ENCODE data around the gene DIP2A.

The DIP2A gene

GRCh38 chr21:46538851-46539666 lies 80.4 kb downstream of the DIP2A start:
- H3K4me3 ChIP-seq (ENCODE audit: control insufficient read depth, low read depth, low read length) = no peak overlapping the region
- TF ChIP-seq, protein P1, sequence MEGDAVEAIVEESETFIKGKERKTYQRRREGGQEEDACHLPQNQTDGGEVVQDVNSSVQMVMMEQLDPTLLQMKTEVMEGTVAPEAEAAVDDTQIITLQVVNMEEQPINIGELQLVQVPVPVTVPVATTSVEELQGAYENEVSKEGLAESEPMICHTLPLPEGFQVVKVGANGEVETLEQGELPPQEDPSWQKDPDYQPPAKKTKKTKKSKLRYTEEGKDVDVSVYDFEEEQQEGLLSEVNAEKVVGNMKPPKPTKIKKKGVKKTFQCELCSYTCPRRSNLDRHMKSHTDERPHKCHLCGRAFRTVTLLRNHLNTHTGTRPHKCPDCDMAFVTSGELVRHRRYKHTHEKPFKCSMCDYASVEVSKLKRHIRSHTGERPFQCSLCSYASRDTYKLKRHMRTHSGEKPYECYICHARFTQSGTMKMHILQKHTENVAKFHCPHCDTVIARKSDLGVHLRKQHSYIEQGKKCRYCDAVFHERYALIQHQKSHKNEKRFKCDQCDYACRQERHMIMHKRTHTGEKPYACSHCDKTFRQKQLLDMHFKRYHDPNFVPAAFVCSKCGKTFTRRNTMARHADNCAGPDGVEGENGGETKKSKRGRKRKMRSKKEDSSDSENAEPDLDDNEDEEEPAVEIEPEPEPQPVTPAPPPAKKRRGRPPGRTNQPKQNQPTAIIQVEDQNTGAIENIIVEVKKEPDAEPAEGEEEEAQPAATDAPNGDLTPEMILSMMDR (IDR thresholded peaks at IDR 0.05; ENCODE audit: control insufficient read depth, insufficient read depth, low read depth, low read length, missing control alignments) = no peak
- no peak for DNase-seq (ENCODE audit: low read depth)

DNA sequence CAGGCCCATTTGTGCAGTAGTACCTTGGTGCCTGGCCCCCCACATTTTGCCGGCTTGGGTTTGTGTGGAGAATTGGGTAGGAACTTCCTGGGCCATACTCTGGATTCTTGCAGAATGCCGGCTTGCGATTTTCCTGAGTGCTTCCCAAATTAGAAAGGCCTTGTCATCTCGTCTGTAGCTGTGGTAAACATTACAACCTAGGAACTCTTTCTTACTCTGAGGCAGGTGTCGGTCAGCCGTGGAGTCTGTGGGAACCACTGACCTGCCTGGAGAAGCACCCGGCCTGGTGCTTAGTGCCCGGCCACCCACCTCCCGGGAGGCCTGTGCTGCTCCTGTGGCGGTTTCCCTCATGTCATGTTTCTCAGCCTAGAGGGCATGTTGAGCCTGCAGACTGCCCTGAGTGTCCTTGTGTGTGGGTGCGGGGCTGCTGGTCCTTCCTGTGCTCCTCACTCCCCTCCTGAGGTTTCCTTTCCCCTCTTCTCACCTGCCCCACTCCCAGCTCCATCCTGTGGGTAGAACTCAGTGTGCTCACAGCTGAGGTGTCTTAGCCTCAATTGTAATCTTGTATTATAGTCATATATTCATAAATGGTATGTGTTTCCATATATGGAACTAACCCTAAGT lies 81.5 kb downstream of the DIP2A start:
- no peak overlapping the region for H3K4me3 ChIP-seq (ENCODE audit: control insufficient read depth, low read depth, low read length)
- DNase-seq (ENCODE audit: low read depth) = no peak
- TF ChIP-seq, protein P1 (IDR thresholded peaks at IDR 0.05; ENCODE audit: control insufficient read depth, insufficient read depth, low read depth, low read length, missing control alignments) = no peak

GRCh38 chr21:46542588-46543124 lies 84.0 kb downstream of the DIP2A start:
- no peak for DNase-seq (ENCODE audit: low read depth)
- no peak overlapping the region for H3K4me3 ChIP-seq (ENCODE audit: control insufficient read depth, low read depth, low read length)
- TF ChIP-seq, protein P1 (IDR thresholded peaks at IDR 0.05; ENCODE audit: control insufficient read depth, insufficient read depth, low read depth, low read length, missing control alignments) = no peak

- no peak overlapping the region for H3K4me3 ChIP-seq (ENCODE audit: control insufficient read depth, low read depth, low read length)
- no peak for DNase-seq (ENCODE audit: low read depth)
- TF ChIP-seq, protein P1 (IDR thresholded peaks at IDR 0.05; ENCODE audit: control insufficient read depth, insufficient read depth, low read depth, low read length, missing control alignments) = no peak
These were observed 84.6 kb downstream of the DIP2A start for GRCh38 chr21:46543306-46543705.

GRCh38 chr21:46544003-46544402 lies 85.3 kb downstream of the DIP2A start:
- TF ChIP-seq, protein P1 (IDR thresholded peaks at IDR 0.05; ENCODE audit: control insufficient read depth, insufficient read depth, low read depth, low read length, missing control alignments) = no peak
- DNase-seq (ENCODE audit: low read depth) = no peak
- no peak overlapping the region for H3K4me3 ChIP-seq (ENCODE audit: control insufficient read depth, low read depth, low read length)

- TF ChIP-seq, protein P1 (IDR thresholded peaks at IDR 0.05; ENCODE audit: control insufficient read depth, insufficient read depth, low read depth, low read length, missing control alignments) = no peak
- DNase-seq (ENCODE audit: low read depth) = no peak
- no peak overlapping the region for H3K4me3 ChIP-seq (ENCODE audit: control insufficient read depth, low read depth, low read length)
These were observed 86.1 kb downstream of the DIP2A start for GRCh38 chr21:46544824-46545223.

Data from AG09309 (cell line).